ENCODE results near the gene LCP2. TPM values are rescaled to one million over a fixed set of nuclear protein-coding genes. Genes with fewer than 3 reads are reported as not detected.

Gene LCP2
- total and polyA plus RNA-seq, 2 donors (not counting 3 experiments of a cell fraction or from before 2014, with no cell fraction given) = not detected

GRCh38 chr5:170275376-170275994 lies 22.1 kb downstream of the LCP2 start:
- intact Hi-C loops (cut with micrococcal nuclease) (no loop called here), dilution Hi-C loops (cut with MboI; ENCODE audit: extremely low pct_ligation_motif_present, low sequenced_read_pairs) (no loop called here)
- ChIA-PET CTCF (interaction anchor here (1.6 kb wide), 1 partner anchor 128 kb away, joined by 3 read pairs; no protein-coding TSS in a partner anchor), POLR2A (no interaction called here)
- peaks cover 4% of the 10 kb centered on the region for H3K4me1 ChIP-seq (ENCODE audit: control insufficient read depth, extremely low read depth, insufficient read depth, low read length)
- H3K27me3 ChIP-seq (ENCODE audit: control insufficient read depth in 2 of 2, insufficient read depth in 2 of 2, low read length in 2 of 2) = no peaks in the 10 kb centered on the region
- BruUV-seq (replicated peaks) = no TSS peak
- no peak overlapping the region for H2AFZ ChIP-seq (ENCODE audit: low read depth, low read length)
- H3K36me3 ChIP-seq (ENCODE audit: control insufficient read depth in 2 of 2, extremely low read depth in 1 of 2, insufficient read depth in 2 of 2, low read length in 2 of 2) = no peaks in the 10 kb centered on the region
- H4K20me1 ChIP-seq (replicated peaks; ENCODE audit: control insufficient read depth, extremely low read depth, insufficient read depth, low read length) = no peaks in the 10 kb centered on the region
- DNase-seq (ENCODE audit: low read depth, low spot score) (no peak), FAIRE-seq (no peak)
- H3K4me3 ChIP-seq (replicated peaks in 1 of 3; ENCODE audit: insufficient read depth in 1 of 3, low read depth in 1 of 3, low read length in 3 of 3) = no peak overlapping the region
- H3K9me3 ChIP-seq (replicated peaks; ENCODE audit: control insufficient read depth, insufficient read depth, low read length) = no peaks in the 10 kb centered on the region
- no peak overlapping the region for H3K9ac ChIP-seq (replicated peaks; ENCODE audit: extremely low read depth, insufficient read depth, low read length)
- H3K27ac ChIP-seq (ENCODE audit: insufficient read depth, low read depth, low read length) = no peak overlapping the region
- no peaks in the 10 kb centered on the region for H3K9me1 ChIP-seq (replicated peaks; ENCODE audit: control insufficient read depth, extremely low read depth, insufficient read depth, low read length)
- no peak overlapping the region for H3K4me2 ChIP-seq (ENCODE audit: insufficient read depth, low read length)
- no peaks in the 10 kb centered on the region for H3K79me2 ChIP-seq (ENCODE audit: control insufficient read depth, insufficient read depth, low read length)
- TF ChIP-seq, protein P1, sequence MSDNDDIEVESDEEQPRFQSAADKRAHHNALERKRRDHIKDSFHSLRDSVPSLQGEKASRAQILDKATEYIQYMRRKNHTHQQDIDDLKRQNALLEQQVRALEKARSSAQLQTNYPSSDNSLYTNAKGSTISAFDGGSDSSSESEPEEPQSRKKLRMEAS (IDR thresholded peaks at IDR 0.05; ENCODE audit: insufficient read depth, insufficient read length) = no peak
- TF ChIP-seq FOS (IDR thresholded peaks at IDR 0.05; ENCODE audit: borderline replicate concordance, insufficient read depth, low read length) (no peak), JUN (IDR thresholded peaks at IDR 0.05; ENCODE audit: borderline replicate concordance, insufficient read depth, insufficient read length, low read depth) (no peak), POLR2A (IDR thresholded peaks at IDR 0.05; ENCODE audit: low read depth, low read length) (no peak), MYC (IDR thresholded peaks at IDR 0.05; ENCODE audit: low read depth, low read length) (no peak), EZH2 (IDR thresholded peaks at IDR 0.05; ENCODE audit: borderline replicate concordance, low read depth, low read length, severe bottlenecking) (no peak)

DNA sequence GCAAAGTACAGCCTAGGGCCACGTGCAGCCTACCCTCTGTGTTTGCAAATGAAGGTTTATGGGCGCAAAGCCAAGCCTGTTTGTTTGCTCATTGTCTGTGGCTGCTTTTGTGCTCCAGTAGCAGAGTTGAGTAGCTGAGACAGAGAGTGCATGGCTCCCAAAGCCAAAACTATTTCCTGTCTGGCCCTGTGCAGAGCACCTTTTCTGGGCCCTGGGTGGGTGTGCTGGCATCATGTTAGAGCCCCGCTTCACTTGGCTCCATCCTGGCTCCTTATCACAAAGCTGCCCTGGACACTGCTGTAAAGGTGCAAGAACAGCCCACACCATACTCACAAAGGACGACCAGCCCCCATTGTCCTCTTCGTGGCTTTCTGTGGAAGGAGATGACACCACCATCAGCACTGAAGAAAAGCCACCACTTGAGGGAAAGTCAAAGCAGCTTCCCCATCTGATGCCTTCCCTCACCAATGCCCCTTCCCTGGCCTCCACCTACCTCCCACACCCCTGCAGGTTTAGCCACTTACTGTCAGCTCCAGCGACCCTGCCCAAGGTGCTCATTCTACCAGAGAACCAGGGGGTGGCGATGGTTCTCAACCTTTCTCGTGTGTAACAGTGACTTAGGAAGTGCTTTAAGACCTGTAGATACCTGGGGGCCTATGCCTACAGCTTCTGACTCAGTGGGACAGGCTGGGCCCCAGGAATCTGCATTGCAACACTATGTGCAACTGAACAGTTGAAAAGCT lies 23.4 kb downstream of the LCP2 start:
- H3K9me3 ChIP-seq (replicated peaks; ENCODE audit: control insufficient read depth, insufficient read depth, low read length) = no peaks in the 10 kb centered on the region
- dilution Hi-C loops (cut with MboI; ENCODE audit: extremely low pct_ligation_motif_present, low sequenced_read_pairs) (no loop called here), intact Hi-C loops (cut with micrococcal nuclease) (loop anchor here (1.0 kb wide), 1 partner anchor 146 kb away; no protein-coding TSS in a partner anchor)
- H3K4me2 ChIP-seq (ENCODE audit: insufficient read depth, low read length) = no peak overlapping the region
- TF ChIP-seq, protein P1 (IDR thresholded peaks at IDR 0.05; ENCODE audit: insufficient read depth, insufficient read length) = no peak
- TF ChIP-seq FOS (IDR thresholded peaks at IDR 0.05; ENCODE audit: borderline replicate concordance, insufficient read depth, low read length) (no peak), EZH2 (IDR thresholded peaks at IDR 0.05; ENCODE audit: borderline replicate concordance, low read depth, low read length, severe bottlenecking) (no peak), MYC (IDR thresholded peaks at IDR 0.05; ENCODE audit: low read depth, low read length) (no peak), CTCF (IDR thresholded peaks at IDR 0.05; ENCODE audit: extremely low read depth in 1 of 2, insufficient read depth in 1 of 2, low read depth in 1 of 2, low read length in 2 of 2) (peak in 1 of 2 donors; percentile 39), POLR2AphosphoS5 (IDR thresholded peaks at IDR 0.05; ENCODE audit: insufficient read depth, low read depth, low read length) (no peak), JUN (IDR thresholded peaks at IDR 0.05; ENCODE audit: borderline replicate concordance, insufficient read depth, insufficient read length, low read depth) (no peak), GATA2 (IDR thresholded peaks at IDR 0.05; ENCODE audit: insufficient read depth, insufficient read length, low read depth, low read length) (no peak)
- H3K4me3 ChIP-seq (replicated peaks in 1 of 3; ENCODE audit: insufficient read depth in 1 of 3, low read depth in 1 of 3, low read length in 3 of 3) = no peak overlapping the region
- peak; percentile 30 for DNase-seq (ENCODE audit: low read depth, low spot score)
- no peaks in the 10 kb centered on the region for H3K9me1 ChIP-seq (replicated peaks; ENCODE audit: control insufficient read depth, extremely low read depth, insufficient read depth, low read length)
- no TSS peak for BruUV-seq (replicated peaks)
- no peaks in the 10 kb centered on the region for H3K27me3 ChIP-seq (ENCODE audit: control insufficient read depth in 2 of 2, insufficient read depth in 2 of 2, low read length in 2 of 2)
- H2AFZ ChIP-seq (ENCODE audit: low read depth, low read length) = no peak overlapping the region
- ChIA-PET POLR2A (no interaction called here), CTCF (interaction anchor here (0.7 to 1.6 kb wide), 4 partner anchors 53 to 149 kb away, joined by 3 read pairs; no protein-coding TSS in a partner anchor)
- no peaks in the 10 kb centered on the region for H3K36me3 ChIP-seq (ENCODE audit: control insufficient read depth in 2 of 2, extremely low read depth in 1 of 2, insufficient read depth in 2 of 2, low read length in 2 of 2)
- no peak overlapping the region for H3K27ac ChIP-seq (ENCODE audit: insufficient read depth, low read depth, low read length)
- no peak overlapping the region for H3K9ac ChIP-seq (replicated peaks; ENCODE audit: extremely low read depth, insufficient read depth, low read length)
- H4K20me1 ChIP-seq (replicated peaks; ENCODE audit: control insufficient read depth, extremely low read depth, insufficient read depth, low read length) = no peaks in the 10 kb centered on the region
- H3K79me2 ChIP-seq (ENCODE audit: control insufficient read depth, insufficient read depth, low read length) = no peaks in the 10 kb centered on the region
- H3K4me1 ChIP-seq (ENCODE audit: control insufficient read depth, extremely low read depth, insufficient read depth, low read length) = peaks cover 4% of the 10 kb centered on the region
- FAIRE-seq = no peak

Data from endothelial cell of umbilical vein (primary cell).